ENCODE data around the gene SLC39A11. TPM values are rescaled to one million over a fixed set of nuclear protein-coding genes. Genes with fewer than 3 reads are reported as not detected.

SLC39A11 gene
- total RNA-seq, 1 experiment from 2014 or later: 56.1 TPM

- Histone ChIP-seq H3K4me1 (ENCODE audit: control insufficient read depth, insufficient read depth, low read length) (peaks cover 26% of the 10 kb centered on the region), H3K9me3 (ENCODE audit: control insufficient read depth, insufficient read depth, low read depth, low read length) (no peaks in the 10 kb centered on the region), H3K27ac (ENCODE audit: low read length) (peak overlapping the region; percentile 79), H3K27me3 (ENCODE audit: control insufficient read depth, insufficient read depth, low read length) (no peaks in the 10 kb centered on the region), H3K4me3 (ENCODE audit: low read depth in 2 of 2, low read length in 2 of 2) (peak overlapping the region; percentile 32 to 52), H3K36me3 (ENCODE audit: control insufficient read depth, insufficient read depth, low read length) (no peaks in the 10 kb centered on the region)
- TF ChIP-seq CTCF (IDR thresholded peaks at IDR 0.05) (no peak), SIN3A (IDR thresholded peaks at IDR 0.05; ENCODE audit: borderline replicate concordance, insufficient read depth, low read depth, low read length) (no peak), TCF7L2 (IDR thresholded peaks at IDR 0.05; ENCODE audit: low read depth, low read length) (no peak), REST (IDR thresholded peaks at IDR 0.05; ENCODE audit: insufficient read depth in 1 of 2, low read depth in 2 of 2, low read length in 1 of 2) (no peak), POLR2AphosphoS5 (IDR thresholded peaks at IDR 0.05; ENCODE audit: low read depth, low read length) (no peak)
- BruUV-seq (replicated peaks): no TSS peak
- ChIA-PET POLR2A (no interaction called here), CTCF (interaction anchor here (0.6 kb wide), 1 partner anchor 1155 kb away, joined by 3 read pairs; no protein-coding TSS in a partner anchor)
- in situ Hi-C loops (cut with HindIII; ENCODE audit: low pct_unique_long_range_greater_than_20kb, low sequenced_read_pairs) (no loop called here), intact Hi-C loops (cut with micrococcal nuclease; ENCODE audit: unreplicated experiment) (no loop called here)
- DNase-seq (ENCODE audit: low read depth, low spot score): no peak
- ATAC-seq: no peak
Measured at GRCh38 chr17:73010414-73010813, 82.1 kb downstream of the SLC39A11 start.

GRCh38 chr17:73007407-73007806, 85.1 kb downstream of the SLC39A11 start:
- no peaks in the 10 kb centered on the region for H3K36me3 ChIP-seq (ENCODE audit: control insufficient read depth, insufficient read depth, low read length)
- BruUV-seq (replicated peaks): no TSS peak
- in situ Hi-C loops (cut with HindIII; ENCODE audit: low pct_unique_long_range_greater_than_20kb, low sequenced_read_pairs): no loop called here
- no peak overlapping the region for H3K27ac ChIP-seq (ENCODE audit: low read length)
- DNase-seq (ENCODE audit: low read depth, low spot score): no peak
- H3K27me3 ChIP-seq (ENCODE audit: control insufficient read depth, insufficient read depth, low read length): no peaks in the 10 kb centered on the region
- TF ChIP-seq TCF7L2 (IDR thresholded peaks at IDR 0.05; ENCODE audit: low read depth, low read length): no peak
- no peak for TF ChIP-seq SIN3A (IDR thresholded peaks at IDR 0.05; ENCODE audit: borderline replicate concordance, insufficient read depth, low read depth, low read length)
- no peak for TF ChIP-seq CTCF (IDR thresholded peaks at IDR 0.05)
- no peak for TF ChIP-seq REST (IDR thresholded peaks at IDR 0.05; ENCODE audit: insufficient read depth in 1 of 2, low read depth in 2 of 2, low read length in 1 of 2)
- TF ChIP-seq POLR2AphosphoS5 (IDR thresholded peaks at IDR 0.05; ENCODE audit: low read depth, low read length): no peak
- H3K9me3 ChIP-seq (ENCODE audit: control insufficient read depth, insufficient read depth, low read depth, low read length): no peaks in the 10 kb centered on the region
- POLR2A ChIA-PET: interaction anchor here (0.6 kb wide), 1 partner anchor 36 kb away, joined by 4 read pairs; no protein-coding TSS in a partner anchor
- H3K4me3 ChIP-seq (ENCODE audit: low read depth in 2 of 2, low read length in 2 of 2): no peak overlapping the region
- H3K4me1 ChIP-seq (ENCODE audit: control insufficient read depth, insufficient read depth, low read length): 0 out of 2 replicates have a peak, but pooled peaks cover 11% of the 10 kb centered on the region
- intact Hi-C loops (cut with micrococcal nuclease; ENCODE audit: unreplicated experiment): no loop called here
- no peak for ATAC-seq
- CTCF ChIA-PET: no interaction called here

Data from Panc1 (cell line).